Gastroesophageal sphincter (tissue), 4 donors: ENCODE results near the gene FOXJ1. TPM values are rescaled to one million over a fixed set of nuclear protein-coding genes. Genes with fewer than 3 reads are reported as not detected.
A peak's percentile ranks its signal among the peaks of the same experiment; 100 is the strongest.

Experiments used
- ATAC-seq: fragments of 150-250 bp; one replicate; pipeline ENCODE4 v1.9.1; 2016; ENCODE audit warnings: mild to moderate bottlenecking, moderate library complexity
- H3K27ac ChIP-seq, 4 donors: fragments of 200-600 bp; sonication (generic) in 3 of 4; 1 replicate in 3 of 4; 2 replicates in 1 of 4; pipeline ENCODE4 v1.5.1; 2016 to 2019
- H3K27me3 ChIP-seq: fragments of 200-600 bp; sonication (generic); one replicate; pipeline ENCODE4 v1.5.1; 2019
- H3K36me3 ChIP-seq, 2 donors: fragments of 200-600 bp; sonication (generic); one replicate each; pipeline ENCODE4 v1.5.1; 2019; ENCODE audit warnings: control low read depth in 1 of 2
- H3K4me1 ChIP-seq, 3 donors: fragments of 200-600 bp; sonication (generic); 1 replicate in 2 of 3; 2 replicates in 1 of 3; pipeline ENCODE4 v1.5.1; 2016 to 2019; ENCODE audit warnings: control low read depth in 2 of 3
- H3K4me3 ChIP-seq, 2 donors: fragments of 200-600 bp; sonication (generic); one replicate each; pipeline ENCODE4 v1.5.1; 2019; ENCODE audit warnings: mild to moderate bottlenecking in 1 of 2, moderate library complexity in 1 of 2
- H3K9me3 ChIP-seq, 3 donors: fragments of 200-600 bp; sonication (generic); one replicate each; pipeline ENCODE4 v1.5.1; 2017 to 2019; ENCODE audit warnings: control low read depth in 2 of 3
- CTCF ChIP-seq, 4 experiments: fragments of 200-600 bp in 2 of 4; fragments of 450-650 bp in 2 of 4; sonication (generic) in 1 of 4; IDR thresholded peaks; one replicate each; pipeline ENCODE4 v1.5.1; 2017 to 2019; ENCODE audit warnings: antibody characterized with exemption in 4 of 4, mild to moderate bottlenecking in 2 of 4, moderate library complexity in 2 of 4
- EP300 ChIP-seq: sonication (generic); formaldehyde crosslinking; IDR thresholded peaks from one replicate; pipeline ENCODE4 v1.6.1; 2017; ENCODE audit warnings: antibody characterized with exemption, mild to moderate bottlenecking
- POLR2A ChIP-seq, 2 donors: fragments of 450-650 bp; IDR thresholded peaks; one replicate each; pipeline ENCODE4 v1.6.1; 2017; ENCODE audit warnings: antibody characterized with exemption in 2 of 2, mild to moderate bottlenecking in 2 of 2, moderate library complexity in 1 of 2
- POLR2AphosphoS5 ChIP-seq: sonication (generic); formaldehyde crosslinking; IDR thresholded peaks from one replicate; pipeline ENCODE4 v1.6.1; 2017; ENCODE audit warnings: antibody characterized with exemption
- WGBS, 2 donors: methylation state at CpG; one replicate each; pipeline ENCODE4 v1.1.5; 2018; ENCODE audit warnings: low coverage in 1 of 2; 5-methylcytosine and 5-hydroxymethylcytosine counted together
- total RNA-seq, 4 donors: library from RNA; depleted of rRNA; stranded (reverse); fragments of >200 nt; gene quantifications; one replicate each; pipeline ENCODE4 v1.1.0, GENCODE V29; 2016

FOXJ1 gene
- total RNA-seq, 4 donors from 2014 or later: not detected

GRCh38 chr17:76135810-76136188, 5.2 kb downstream of the FOXJ1 start:
- Histone ChIP-seq H3K27ac (no peak overlapping the region), H3K36me3 (no peaks in the 10 kb centered on the region), H3K9me3 (no peaks in the 10 kb centered on the region), H3K27me3 (peaks cover 100% of the 10 kb centered on the region), H3K4me3 (no peak overlapping the region), H3K4me1 (peaks cover 0 to 26% (median 11%) of the 10 kb centered on the region in 3 donors)
- 57% methylated on average over 1 of the region's 8 CpGs; no CpG with 5 or more reads in 1 of the 2 donors for WGBS, 2 donors
- no peak for ATAC-seq
- TF ChIP-seq EP300: no peak
- TF ChIP-seq CTCF (IDR thresholded peaks at IDR 0.05): no peak
- TF ChIP-seq POLR2A (IDR thresholded peaks at IDR 0.05): no peak
- TF ChIP-seq POLR2AphosphoS5: no peak

GRCh38 chr17:76134911-76135809, 5.9 kb downstream of the FOXJ1 start:
- no peak overlapping the region for H3K4me3 ChIP-seq
- TF ChIP-seq POLR2A (IDR thresholded peaks at IDR 0.05) (no peak), CTCF (IDR thresholded peaks at IDR 0.05) (no peak), EP300 (no peak), POLR2AphosphoS5 (no peak)
- H3K27ac ChIP-seq: no peak overlapping the region
- H3K27me3 ChIP-seq: peaks cover 100% of the 10 kb centered on the region
- H3K9me3 ChIP-seq: no peaks in the 10 kb centered on the region
- H3K36me3 ChIP-seq: no peaks in the 10 kb centered on the region
- H3K4me1 ChIP-seq: peaks cover 0 to 20% (median 5%) of the 10 kb centered on the region in 3 donors
- WGBS, 2 donors: 39 to 49% methylated on average over 16 of the region's 22 CpGs
- no peak for ATAC-seq

GRCh38 chr17:76132574-76133338, 8.3 kb downstream of the FOXJ1 start:
- Histone ChIP-seq H3K36me3 (no peaks in the 10 kb centered on the region), H3K4me1 (peaks cover 0 to 5% (median 0%) of the 10 kb centered on the region in 3 donors), H3K9me3 (no peaks in the 10 kb centered on the region), H3K4me3 (no peak overlapping the region), H3K27me3 (peaks cover 76% of the 10 kb centered on the region), H3K27ac (no peak overlapping the region)
- peak; percentile 13 for ATAC-seq
- WGBS, 2 donors: 60 to 82% methylated on average over 1 to 2 of the region's 21 CpGs
- TF ChIP-seq POLR2A (IDR thresholded peaks at IDR 0.05): no peak
- no peak for TF ChIP-seq EP300
- no peak for TF ChIP-seq POLR2AphosphoS5
- TF ChIP-seq CTCF (IDR thresholded peaks at IDR 0.05): no peak

- Histone ChIP-seq H3K36me3 (no peaks in the 10 kb centered on the region), H3K4me3 (no peak overlapping the region), H3K9me3 (no peaks in the 10 kb centered on the region), H3K27ac (no peak overlapping the region), H3K27me3 (peaks cover 68% of the 10 kb centered on the region), H3K4me1 (no peaks in the 10 kb centered on the region)
- peak; percentile 10 for ATAC-seq
- WGBS, 2 donors: 80% methylated on average over 1 of the region's 21 CpGs; no CpG with 5 or more reads in 1 of the 2 donors
- TF ChIP-seq EP300 (no peak), POLR2A (IDR thresholded peaks at IDR 0.05) (no peak), POLR2AphosphoS5 (no peak), CTCF (IDR thresholded peaks at IDR 0.05) (no peak)
These were observed 9.1 kb downstream of the FOXJ1 start for GRCh38 chr17:76131692-76132573.
